GM23248 (cell line): ENCODE measurements around the gene CCDC54.

Experiments
- EZH2 ChIP-seq: fragments of 200-600 bp; sonication (generic); IDR thresholded peaks from 2 replicates; pipeline ENCODE4 v1.6.1; 2018; ENCODE audit warnings: antibody characterized with exemption, mild to moderate bottlenecking; ENCODE audit not compliant: insufficient read depth, poor library complexity, severe bottlenecking
- EZH2phosphoT487 ChIP-seq: fragments of 200-600 bp; sonication (generic); IDR thresholded peaks from 2 replicates; pipeline ENCODE4 v1.6.1; 2018; ENCODE audit warnings: antibody characterized with exemption, moderate library complexity, mild to moderate bottlenecking, low read depth; ENCODE audit not compliant: insufficient read depth

- no peak for TF ChIP-seq EZH2phosphoT487
- TF ChIP-seq EZH2 = no peak
Measured at GRCh38 chr3:107408513-107408912, 31.3 kb downstream of the CCDC54 start.
